Uterus (tissue), 2 donors: ENCODE data around the gene SETBP1.

Source experiments
- POLR2A ChIP-seq, 2 donors: fragments of 450-650 bp; IDR thresholded peaks; one replicate each; pipeline ENCODE4 v1.6.1; 2016; ENCODE audit warnings: antibody characterized with exemption in 2 of 2, mild to moderate bottlenecking in 1 of 2, moderate library complexity in 1 of 2
- TF ChIP-seq, protein P1 (sequence below), 4 experiments: fragments of 200-600 bp in 2 of 4; fragments of 450-650 bp in 2 of 4; sonication (generic) in 2 of 4; IDR thresholded peaks; one replicate each; pipeline ENCODE4 v1.5.1; 2016 to 2019; ENCODE audit warnings: antibody characterized with exemption in 4 of 4, mild to moderate bottlenecking in 2 of 4, moderate library complexity in 1 of 4

DNA sequence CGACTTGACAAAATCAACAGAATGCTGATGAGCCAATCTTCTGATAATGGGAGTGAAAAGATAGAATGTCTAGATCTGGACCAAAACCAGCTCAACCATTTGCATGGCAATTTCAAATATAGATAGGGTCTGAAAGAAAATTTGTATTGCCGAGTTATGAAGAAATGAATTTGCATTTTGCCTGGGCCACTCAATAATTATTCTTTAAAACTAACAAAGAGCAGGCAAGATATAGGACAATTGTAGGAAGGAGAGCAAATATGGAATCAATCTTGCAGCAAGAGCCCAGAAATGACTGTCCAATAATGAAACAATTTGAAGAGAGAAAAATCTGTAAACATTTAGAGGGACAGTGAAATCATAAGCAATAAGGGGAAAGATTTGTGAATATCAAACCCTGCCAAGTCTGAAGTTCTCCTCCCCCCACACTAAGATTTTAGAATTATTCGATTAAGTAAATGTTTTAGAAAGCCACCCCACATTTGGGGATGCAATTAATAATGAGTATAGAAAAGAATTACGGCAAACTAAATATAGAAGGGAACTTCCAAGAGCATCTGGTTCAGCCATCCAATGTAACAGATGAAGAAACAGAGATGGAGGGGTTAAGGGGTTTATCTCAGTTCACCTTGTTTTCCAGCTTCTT lies 377.4 kb downstream of the SETBP1 start:
- TF ChIP-seq, protein P1, sequence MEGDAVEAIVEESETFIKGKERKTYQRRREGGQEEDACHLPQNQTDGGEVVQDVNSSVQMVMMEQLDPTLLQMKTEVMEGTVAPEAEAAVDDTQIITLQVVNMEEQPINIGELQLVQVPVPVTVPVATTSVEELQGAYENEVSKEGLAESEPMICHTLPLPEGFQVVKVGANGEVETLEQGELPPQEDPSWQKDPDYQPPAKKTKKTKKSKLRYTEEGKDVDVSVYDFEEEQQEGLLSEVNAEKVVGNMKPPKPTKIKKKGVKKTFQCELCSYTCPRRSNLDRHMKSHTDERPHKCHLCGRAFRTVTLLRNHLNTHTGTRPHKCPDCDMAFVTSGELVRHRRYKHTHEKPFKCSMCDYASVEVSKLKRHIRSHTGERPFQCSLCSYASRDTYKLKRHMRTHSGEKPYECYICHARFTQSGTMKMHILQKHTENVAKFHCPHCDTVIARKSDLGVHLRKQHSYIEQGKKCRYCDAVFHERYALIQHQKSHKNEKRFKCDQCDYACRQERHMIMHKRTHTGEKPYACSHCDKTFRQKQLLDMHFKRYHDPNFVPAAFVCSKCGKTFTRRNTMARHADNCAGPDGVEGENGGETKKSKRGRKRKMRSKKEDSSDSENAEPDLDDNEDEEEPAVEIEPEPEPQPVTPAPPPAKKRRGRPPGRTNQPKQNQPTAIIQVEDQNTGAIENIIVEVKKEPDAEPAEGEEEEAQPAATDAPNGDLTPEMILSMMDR (IDR thresholded peaks at IDR 0.05), result no peak
- TF ChIP-seq POLR2A (IDR thresholded peaks at IDR 0.05), result no peak
